Glutamatergic neuron (in vitro differentiated cells): ENCODE results near the gene CREBBP. TPM values are rescaled to one million over a fixed set of nuclear protein-coding genes. Genes with fewer than 3 reads are reported as not detected.

Experiments
- DNase-seq: peaks from one replicate; pipeline ENCODE4 v3.0.0; 2022
- H3K27ac Mint-ChIP-seq: one replicate; pipeline ENCODE4 v1.8.0; 2020; ENCODE audit warnings: mild to moderate bottlenecking, mixed read lengths, inconsistent platforms; ENCODE audit not compliant: unreplicated experiment
- H3K27me3 Mint-ChIP-seq: one replicate; pipeline ENCODE4 v1.8.0; 2020; ENCODE audit warnings: mild to moderate bottlenecking, moderate library complexity, mixed read lengths, inconsistent platforms; ENCODE audit not compliant: unreplicated experiment
- H3K36me3 Mint-ChIP-seq: one replicate; pipeline ENCODE4 v1.8.0; 2020; ENCODE audit warnings: mild to moderate bottlenecking, mixed read lengths, inconsistent platforms; ENCODE audit not compliant: unreplicated experiment
- H3K4me1 Mint-ChIP-seq: one replicate; pipeline ENCODE4 v1.8.0; 2020; ENCODE audit warnings: mild to moderate bottlenecking, low read depth, mixed read lengths, inconsistent platforms; ENCODE audit not compliant: unreplicated experiment
- H3K4me3 Mint-ChIP-seq: one replicate; pipeline ENCODE4 v1.8.0; 2020; ENCODE audit warnings: mild to moderate bottlenecking, mixed read lengths, inconsistent platforms; ENCODE audit not compliant: unreplicated experiment
- H3K9me3 Mint-ChIP-seq: one replicate; pipeline ENCODE4 v1.8.0; 2020; ENCODE audit warnings: mild to moderate bottlenecking, moderate library complexity, mixed read lengths, inconsistent platforms; ENCODE audit not compliant: unreplicated experiment
- total RNA-seq: library from RNA; stranded (reverse); fragmentation: NEBNext Ultra II Directional; extraction: Animal tissue kit (Norgen Biotek cat#: 25700); gene quantifications from one replicate; pipeline ENCODE4 v1.2.1, GENCODE V29; 2021; ENCODE audit not compliant: unreplicated experiment
- TF ChIP-seq, protein P1 (sequence below): fragments of 200-600 bp; sonication (generic); IDR thresholded peaks from one replicate; pipeline ENCODE4 v1.5.0; 2021; ENCODE audit not compliant: partially characterized antibody, unreplicated experiment

CREBBP gene
- total RNA-seq, 1 donor from 2014 or later, result 96.9 TPM

DNA sequence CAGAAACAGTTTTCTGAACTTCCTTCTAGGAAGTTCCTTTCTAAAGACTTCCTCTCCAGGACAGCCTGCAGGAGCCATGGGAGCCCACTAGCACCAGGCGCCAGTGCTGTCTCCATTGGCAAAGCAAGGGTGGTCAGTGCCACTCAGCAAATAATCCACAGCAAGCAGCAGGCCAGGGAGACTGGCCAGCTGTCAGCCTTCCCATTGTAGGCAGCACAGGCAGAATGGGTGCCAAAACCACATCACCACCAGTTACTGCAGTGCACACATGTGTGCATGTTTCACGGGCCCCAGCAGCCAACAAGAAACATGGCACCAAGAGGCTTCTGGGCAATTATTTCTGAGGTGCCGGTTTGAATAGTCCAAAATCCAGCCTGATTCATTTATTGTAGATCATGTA lies 199.3 kb downstream of the CREBBP start:
- DNase-seq, result no peak
- no peaks in the 10 kb centered on the region for H3K36me3 Mint-ChIP-seq
- no peak overlapping the region for H3K4me3 Mint-ChIP-seq
- no peak overlapping the region for H3K27ac Mint-ChIP-seq
- H3K4me1 Mint-ChIP-seq, result no peaks in the 10 kb centered on the region
- TF ChIP-seq, protein P1, sequence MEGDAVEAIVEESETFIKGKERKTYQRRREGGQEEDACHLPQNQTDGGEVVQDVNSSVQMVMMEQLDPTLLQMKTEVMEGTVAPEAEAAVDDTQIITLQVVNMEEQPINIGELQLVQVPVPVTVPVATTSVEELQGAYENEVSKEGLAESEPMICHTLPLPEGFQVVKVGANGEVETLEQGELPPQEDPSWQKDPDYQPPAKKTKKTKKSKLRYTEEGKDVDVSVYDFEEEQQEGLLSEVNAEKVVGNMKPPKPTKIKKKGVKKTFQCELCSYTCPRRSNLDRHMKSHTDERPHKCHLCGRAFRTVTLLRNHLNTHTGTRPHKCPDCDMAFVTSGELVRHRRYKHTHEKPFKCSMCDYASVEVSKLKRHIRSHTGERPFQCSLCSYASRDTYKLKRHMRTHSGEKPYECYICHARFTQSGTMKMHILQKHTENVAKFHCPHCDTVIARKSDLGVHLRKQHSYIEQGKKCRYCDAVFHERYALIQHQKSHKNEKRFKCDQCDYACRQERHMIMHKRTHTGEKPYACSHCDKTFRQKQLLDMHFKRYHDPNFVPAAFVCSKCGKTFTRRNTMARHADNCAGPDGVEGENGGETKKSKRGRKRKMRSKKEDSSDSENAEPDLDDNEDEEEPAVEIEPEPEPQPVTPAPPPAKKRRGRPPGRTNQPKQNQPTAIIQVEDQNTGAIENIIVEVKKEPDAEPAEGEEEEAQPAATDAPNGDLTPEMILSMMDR, result no peak
- H3K27me3 Mint-ChIP-seq, result peaks cover 2% of the 10 kb centered on the region
- peaks cover 3% of the 10 kb centered on the region for H3K9me3 Mint-ChIP-seq

DNA sequence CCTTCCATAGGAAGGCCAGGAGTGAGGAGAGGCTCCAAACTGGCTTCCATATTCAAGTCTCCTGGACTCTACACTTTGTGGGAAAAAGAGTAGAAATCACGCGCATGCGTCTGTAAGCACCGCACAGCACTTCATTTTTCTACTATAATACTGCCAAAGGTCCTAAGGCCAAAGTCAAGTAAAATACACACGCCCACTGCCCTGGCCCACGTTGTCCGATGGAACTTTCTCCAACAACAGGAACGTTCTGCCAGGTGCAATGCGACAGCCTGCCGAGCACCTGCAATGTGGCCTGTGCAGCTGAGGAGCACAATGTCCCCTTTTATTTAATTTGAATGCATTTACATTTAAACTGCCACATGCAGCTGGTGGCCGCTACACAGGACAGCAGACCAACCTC lies 202.5 kb downstream of the CREBBP start:
- DNase-seq, result no peak
- TF ChIP-seq, protein P1, result no peak
- Mint-ChIP-seq H3K27ac (no peak overlapping the region), H3K9me3 (peaks cover 3% of the 10 kb centered on the region), H3K27me3 (peaks cover 5% of the 10 kb centered on the region), H3K4me3 (no peak overlapping the region), H3K4me1 (peaks cover 3% of the 10 kb centered on the region), H3K36me3 (no peaks in the 10 kb centered on the region)

DNA sequence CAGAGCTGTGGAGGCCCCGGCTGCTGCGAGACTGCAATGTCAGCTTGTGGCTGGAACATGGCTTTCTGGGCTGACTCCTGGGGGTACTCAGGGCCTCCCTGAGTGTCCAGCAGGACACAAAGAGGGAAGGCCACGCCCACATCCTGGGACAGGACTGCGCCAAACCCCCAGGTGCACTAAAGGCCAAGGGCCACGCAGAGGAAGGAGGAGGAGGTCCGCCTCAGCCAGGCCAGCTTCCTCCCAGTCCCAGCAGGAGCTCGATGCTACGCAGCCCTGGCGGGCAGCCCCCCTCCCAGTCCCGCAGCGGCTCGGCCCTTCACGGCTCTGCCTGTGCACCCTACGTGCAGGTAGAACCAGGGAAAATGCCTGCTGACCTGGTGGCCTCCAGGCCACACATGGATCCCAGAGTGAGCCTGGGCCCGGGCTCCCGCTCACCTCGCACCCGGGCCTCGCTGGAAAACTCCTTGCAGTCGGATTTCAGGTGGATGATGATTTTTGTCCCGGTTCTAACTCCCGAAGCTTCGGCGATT lies 204.8 kb downstream of the CREBBP start:
- Mint-ChIP-seq H3K4me3 (no peak overlapping the region), H3K27me3 (peaks cover 3% of the 10 kb centered on the region), H3K36me3 (no peaks in the 10 kb centered on the region), H3K27ac (no peak overlapping the region), H3K4me1 (peaks cover 3% of the 10 kb centered on the region), H3K9me3 (peaks cover 1% of the 10 kb centered on the region)
- TF ChIP-seq, protein P1, result no peak
- no peak for DNase-seq

Other genes starting within 250 kb of the CREBBP start
- 34.3 TPM for gene DNASE1, start 226.0 kb downstream of the CREBBP start, total RNA-seq
- 97.3 TPM for gene TRAP1, start 163.2 kb downstream of the CREBBP start, total RNA-seq
- gene ADCY9, start 235.7 kb upstream of the CREBBP start, total RNA-seq, result 30.4 TPM